GM12873 (cell line): ENCODE results near the gene A1BG.

Experiments used
- TF ChIP-seq, protein P1 (sequence below): IDR thresholded peaks from 2 replicates; pipeline ENCODE4 v1.5.1; 2012; ENCODE audit warnings: low read depth, mild to moderate bottlenecking, moderate library complexity, low read length, control low read depth; ENCODE audit not compliant: insufficient read depth; ENCODE audit errors: missing control alignments

A1BG gene

GRCh38 chr19:58382997-58383603 lies 29.8 kb upstream of the A1BG start:
- TF ChIP-seq, protein P1, sequence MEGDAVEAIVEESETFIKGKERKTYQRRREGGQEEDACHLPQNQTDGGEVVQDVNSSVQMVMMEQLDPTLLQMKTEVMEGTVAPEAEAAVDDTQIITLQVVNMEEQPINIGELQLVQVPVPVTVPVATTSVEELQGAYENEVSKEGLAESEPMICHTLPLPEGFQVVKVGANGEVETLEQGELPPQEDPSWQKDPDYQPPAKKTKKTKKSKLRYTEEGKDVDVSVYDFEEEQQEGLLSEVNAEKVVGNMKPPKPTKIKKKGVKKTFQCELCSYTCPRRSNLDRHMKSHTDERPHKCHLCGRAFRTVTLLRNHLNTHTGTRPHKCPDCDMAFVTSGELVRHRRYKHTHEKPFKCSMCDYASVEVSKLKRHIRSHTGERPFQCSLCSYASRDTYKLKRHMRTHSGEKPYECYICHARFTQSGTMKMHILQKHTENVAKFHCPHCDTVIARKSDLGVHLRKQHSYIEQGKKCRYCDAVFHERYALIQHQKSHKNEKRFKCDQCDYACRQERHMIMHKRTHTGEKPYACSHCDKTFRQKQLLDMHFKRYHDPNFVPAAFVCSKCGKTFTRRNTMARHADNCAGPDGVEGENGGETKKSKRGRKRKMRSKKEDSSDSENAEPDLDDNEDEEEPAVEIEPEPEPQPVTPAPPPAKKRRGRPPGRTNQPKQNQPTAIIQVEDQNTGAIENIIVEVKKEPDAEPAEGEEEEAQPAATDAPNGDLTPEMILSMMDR = no peak

DNA sequence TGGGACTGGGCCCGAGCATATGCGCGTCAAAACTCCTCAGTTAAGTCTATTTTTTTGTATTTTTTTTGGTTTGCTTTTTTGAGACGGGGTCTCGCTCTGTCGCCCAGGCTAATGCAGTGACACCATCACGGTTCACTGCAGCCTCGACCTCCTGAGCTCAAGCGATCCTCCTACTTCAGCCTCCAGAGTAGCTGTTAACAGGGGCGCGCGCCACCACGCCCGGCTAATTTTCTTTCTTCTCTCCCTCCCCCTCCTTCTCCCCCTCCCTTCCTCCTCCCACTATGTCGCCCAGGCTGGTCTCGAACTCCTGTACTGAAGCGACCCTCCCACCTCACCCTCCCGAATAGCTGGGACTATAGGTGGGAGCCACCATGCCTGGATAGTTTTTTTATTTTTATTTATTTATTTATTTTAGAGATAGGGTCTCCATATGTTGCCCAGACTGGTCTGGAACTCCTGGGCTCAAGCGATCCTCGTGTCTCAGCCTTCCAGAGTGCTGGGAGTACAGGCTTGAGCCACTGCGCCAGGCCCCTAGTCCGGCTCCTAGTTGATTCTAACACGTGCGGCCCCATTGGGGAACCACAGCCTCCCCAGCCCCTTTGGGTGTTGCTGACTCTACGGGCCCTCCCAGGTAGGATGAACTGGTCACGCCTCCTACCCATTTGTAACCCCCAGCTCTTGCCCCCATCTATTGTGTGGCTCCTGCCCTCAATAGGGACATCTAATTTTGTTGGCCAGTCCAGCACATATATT lies 28.3 kb upstream of the A1BG start:
- TF ChIP-seq, protein P1 = no peak

GRCh38 chr19:58380662-58381459 lies 27.6 kb upstream of the A1BG start, which contains the start of gene ZNF837:
TSS of gene ZNF837 (minus strand) at chr19:58381030. CDS start at chr19:58369332, 11,698 bp downstream.
- TF ChIP-seq, protein P1 = no peak

DNA sequence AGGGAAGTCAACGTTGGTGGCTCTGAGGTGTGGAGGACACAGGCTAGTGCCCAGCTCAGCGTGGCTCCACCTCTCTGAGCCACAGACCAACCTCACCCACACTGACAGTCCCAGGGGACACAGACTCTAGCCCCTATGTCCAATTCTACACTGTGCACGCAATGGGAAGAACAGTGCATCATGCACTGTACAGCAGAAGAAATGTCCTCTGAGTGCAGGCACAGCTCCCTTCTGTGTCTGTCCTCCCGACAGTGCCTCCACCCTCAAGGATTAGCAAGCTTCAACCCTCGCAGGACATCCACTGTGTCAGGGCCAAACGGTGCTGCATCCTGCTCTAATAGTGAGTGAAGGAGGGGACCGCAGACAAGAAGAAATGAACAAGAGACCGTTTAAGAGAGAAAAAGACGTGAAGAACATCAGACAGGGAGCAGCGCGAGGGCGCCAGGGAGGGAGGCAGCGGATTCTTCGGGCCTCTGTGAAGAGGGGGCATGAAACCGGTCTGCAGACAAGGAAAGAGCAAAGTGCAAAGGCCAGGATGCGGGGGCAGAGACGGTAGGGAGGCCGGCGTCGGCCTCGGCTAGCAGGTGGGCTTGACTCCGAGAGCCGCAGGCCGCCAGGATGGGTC lies 26.9 kb upstream of the A1BG start:
- TF ChIP-seq, protein P1 = no peak

GRCh38 chr19:58379246-58379645 lies 26.0 kb upstream of the A1BG start:
- TF ChIP-seq, protein P1 = no peak

DNA sequence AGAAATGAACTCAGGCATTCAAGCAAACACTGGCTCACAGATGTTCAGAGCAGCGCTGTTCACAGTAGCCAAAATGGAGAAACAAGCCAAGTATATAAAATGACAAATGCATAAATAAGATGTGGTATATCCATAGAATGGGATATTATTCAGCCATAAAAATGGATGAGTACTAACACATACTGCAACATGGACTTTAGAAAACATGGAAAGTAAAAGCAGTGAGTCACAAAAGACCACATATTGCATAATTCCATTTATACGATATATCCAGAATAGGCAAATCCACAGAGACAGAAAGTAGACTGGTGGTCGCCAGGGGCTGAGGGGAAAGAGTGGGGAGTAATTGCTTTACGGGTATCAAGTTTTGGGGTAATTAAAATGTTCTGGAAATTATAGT lies 20.9 kb upstream of the A1BG start:
- TF ChIP-seq, protein P1 = no peak
